HG02981 (cell line): ENCODE results near the gene KRT85.
"Not testable (repeated sequence)": the region's sequence is repeated elsewhere in the genome, so short reads cannot be mapped to it uniquely, and the experiment has no call there.

ENCODE experiments used
- ATAC-seq: cut with Tn5 transposase; IDR thresholded peaks from one replicate; pipeline ENCODE4 v1.9.1; 2021; ENCODE audit warnings: mild to moderate bottlenecking, moderate library complexity; ENCODE audit not compliant: unreplicated experiment

Gene KRT85

GRCh38 chr12:52366738-52367485 lies at the start of gene KRT85:
KRT85 (minus strand) TSS chr12:52367481; CDS start chr12:52367405, 76 bp downstream.
- no peak for ATAC-seq

GRCh38 chr12:52416795-52417194 lies 49.5 kb upstream of the KRT85 start:
- no peak for ATAC-seq

- ATAC-seq, result no peak
These were observed 48.8 kb upstream of the KRT85 start for GRCh38 chr12:52415870-52416750.

- ATAC-seq, result no peak
These were observed 47.7 kb upstream of the KRT85 start for GRCh38 chr12:52414936-52415335.

- no peak for ATAC-seq
These were observed 46.6 kb upstream of the KRT85 start for GRCh38 chr12:52413782-52414345.

- no peak for ATAC-seq
These were observed 45.9 kb upstream of the KRT85 start for GRCh38 chr12:52413202-52413601.

DNA sequence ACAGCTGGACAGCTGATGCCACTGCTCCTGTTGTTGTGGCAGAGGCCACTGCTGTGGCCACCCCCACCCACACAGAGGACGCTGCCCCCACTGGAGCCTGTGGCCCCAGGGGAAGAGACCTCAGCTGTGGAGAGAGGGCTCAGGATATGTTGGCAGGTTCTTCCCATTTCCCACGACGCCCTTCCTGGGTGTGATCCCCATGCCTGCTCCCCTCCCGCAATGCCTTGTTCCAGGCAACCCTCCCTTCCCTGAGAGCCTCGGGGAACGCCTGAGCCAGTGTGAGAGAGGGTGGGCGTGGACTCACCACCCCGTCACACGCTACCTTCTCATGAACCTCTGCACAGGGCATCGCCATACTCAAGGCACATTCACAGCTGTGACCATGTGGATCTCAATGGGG lies 44.5 kb upstream of the KRT85 start:
- no peak for ATAC-seq

DNA sequence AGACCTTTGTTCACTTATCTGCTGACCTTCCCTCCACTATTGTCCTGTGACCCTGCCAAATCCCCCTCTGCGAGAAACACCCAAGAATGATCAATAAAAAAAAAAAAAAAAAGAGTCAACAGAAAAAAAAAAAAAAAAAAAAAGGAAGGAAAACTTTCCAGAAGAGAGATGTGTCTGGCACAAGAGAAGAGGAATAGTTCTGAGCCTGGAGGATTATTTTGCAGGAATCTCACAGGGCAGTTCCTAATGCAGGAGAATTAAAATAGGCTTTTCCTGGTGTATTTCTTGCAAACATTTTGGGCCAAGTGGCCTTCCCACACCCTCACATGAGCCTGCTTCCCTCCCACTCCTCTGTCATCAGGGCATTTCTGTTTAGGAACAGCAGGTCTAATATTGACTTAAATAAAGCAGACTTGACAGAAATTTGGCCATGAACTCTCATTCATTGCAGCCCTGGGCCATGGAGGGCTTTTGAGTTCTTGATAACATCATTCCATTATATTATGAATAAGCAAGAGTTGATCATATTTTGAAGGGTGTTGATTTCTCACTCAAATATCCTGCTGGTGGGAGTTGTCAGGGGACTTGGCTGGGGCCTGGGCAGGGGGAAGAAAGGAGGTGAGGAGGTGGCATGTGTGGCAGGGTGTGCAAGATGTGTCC lies 43.4 kb upstream of the KRT85 start:
- not testable (repeated sequence) for ATAC-seq

DNA sequence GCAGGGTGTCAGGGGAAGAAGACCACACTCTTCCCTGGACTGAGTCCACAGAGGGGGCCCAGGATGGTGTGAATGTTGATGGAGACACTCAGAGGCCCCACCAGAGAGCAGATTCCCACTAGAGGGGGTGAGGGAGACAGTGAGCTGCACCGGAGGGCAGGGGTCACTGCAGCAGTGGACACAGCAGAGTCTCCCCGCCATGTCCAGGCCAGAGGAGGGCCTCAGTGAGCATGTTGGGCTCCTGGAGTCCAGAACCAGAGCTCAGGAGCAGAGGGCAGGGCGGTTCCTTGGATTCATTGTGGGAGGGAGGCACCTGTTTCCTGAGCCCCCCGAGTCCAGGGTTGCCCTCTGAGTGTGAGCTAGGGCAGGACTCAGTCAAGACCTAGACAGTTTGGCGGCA lies 40.6 kb upstream of the KRT85 start:
- ATAC-seq, result no peak

- no peak for ATAC-seq
These were observed 38.7 kb upstream of the KRT85 start, which contains the start of gene KRT82 for GRCh38 chr12:52405922-52406385. KRT82 (minus strand) TSS chr12:52406335; CDS start chr12:52406277, 58 bp downstream.

- ATAC-seq, result no peak
These were observed 37.7 kb upstream of the KRT85 start for GRCh38 chr12:52404951-52405350.

DNA sequence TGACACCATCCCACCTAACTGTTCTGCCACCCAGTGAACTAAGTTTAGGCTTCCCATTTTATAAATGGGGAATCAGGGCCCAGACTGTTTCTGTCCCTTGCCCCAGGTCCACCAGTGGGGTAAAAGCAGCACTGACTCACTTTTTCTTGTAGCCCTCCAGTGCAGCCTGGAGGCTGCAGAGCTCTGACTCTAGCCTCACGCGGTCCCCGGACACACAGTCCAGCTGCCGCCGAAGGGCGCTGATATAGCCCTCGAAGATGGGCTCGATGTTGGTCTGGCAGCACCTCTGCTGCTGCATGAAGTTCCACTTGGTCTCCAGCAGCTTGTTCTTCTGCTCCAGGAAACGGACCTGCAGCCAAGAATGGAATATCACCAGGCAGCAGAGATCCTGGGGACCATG lies 36.3 kb upstream of the KRT85 start:
- no peak for ATAC-seq

DNA sequence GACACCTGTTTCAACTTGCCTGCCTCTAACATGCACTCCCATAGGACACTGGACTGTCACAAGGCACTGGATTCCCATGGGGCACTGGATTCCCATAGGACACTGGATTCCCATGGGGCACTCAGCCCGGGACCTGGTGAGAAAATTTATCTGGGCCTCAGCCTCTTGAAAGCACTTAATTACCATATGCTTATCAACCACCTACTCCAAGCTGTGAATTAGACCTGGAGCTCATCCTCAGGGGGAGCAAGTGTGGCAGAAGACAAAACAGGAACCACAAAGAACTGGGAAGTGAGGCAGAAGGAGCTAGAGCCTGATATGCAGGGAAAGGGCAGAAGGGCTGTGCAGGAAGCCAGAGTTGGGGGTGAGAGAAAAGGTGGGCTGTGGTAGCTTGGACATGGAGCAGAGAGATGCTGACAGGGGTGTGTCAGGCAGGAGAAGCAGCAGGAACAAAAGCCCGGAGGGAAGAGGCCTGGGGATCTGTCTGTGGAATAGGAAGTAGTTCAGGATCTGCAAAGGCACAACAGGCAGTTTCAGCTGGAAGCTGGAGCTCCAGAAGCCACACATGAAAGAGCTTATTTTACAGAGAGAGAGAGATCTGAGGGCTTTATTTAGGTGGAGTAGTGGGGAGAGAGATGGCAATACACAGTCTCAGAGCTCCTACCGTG lies 35.7 kb upstream of the KRT85 start:
- ATAC-seq, result no peak

GRCh38 chr12:52402377-52402776 lies 35.1 kb upstream of the KRT85 start:
- ATAC-seq, result no peak

DNA sequence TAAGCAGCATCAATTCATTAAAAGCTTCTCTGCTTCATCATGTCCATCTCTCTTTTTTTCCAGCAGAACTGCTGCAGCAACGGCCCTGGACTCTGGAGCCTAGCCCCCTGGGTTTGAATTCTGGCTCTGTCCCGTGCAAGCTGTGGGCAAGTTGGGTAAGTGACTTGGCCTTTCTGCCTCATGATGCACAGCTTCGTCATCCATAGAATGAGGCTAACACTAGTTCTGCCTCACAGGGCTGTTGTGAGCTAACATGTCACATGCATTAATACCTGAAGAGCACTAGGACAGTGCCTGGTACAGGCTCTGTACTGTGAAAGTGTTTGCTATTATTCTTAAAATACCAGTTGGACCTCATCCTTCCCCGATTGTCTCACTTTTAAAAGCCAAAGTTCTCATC lies 34.6 kb upstream of the KRT85 start:
- no peak for ATAC-seq

GRCh38 chr12:52401526-52401925 lies 34.2 kb upstream of the KRT85 start:
- ATAC-seq, result no peak

DNA sequence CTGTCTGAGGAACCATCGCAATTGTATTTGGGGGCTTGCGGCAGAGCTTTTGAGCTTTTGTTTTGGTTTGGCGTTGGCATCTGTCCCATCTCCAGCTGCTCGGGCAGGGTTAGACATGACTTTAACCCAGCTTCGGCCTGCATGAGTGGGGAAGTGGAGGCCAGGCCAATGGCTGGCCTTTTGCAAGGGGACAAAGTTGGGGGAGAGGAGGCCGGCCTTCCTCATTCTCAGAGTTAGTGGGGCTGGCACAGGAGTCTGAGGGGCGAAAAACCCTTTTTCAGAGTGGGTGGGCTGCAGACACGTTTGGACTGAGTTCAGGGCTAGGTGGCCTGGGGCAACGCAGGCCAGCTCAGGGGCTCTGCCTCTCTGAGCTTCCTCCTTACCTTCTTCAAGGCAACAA lies 33.6 kb upstream of the KRT85 start:
- ATAC-seq, result no peak

- ATAC-seq, result no peak
These were observed 32.5 kb upstream of the KRT85 start for GRCh38 chr12:52399756-52400155.

GRCh38 chr12:52398176-52398575 lies 30.9 kb upstream of the KRT85 start:
- no peak for ATAC-seq

DNA sequence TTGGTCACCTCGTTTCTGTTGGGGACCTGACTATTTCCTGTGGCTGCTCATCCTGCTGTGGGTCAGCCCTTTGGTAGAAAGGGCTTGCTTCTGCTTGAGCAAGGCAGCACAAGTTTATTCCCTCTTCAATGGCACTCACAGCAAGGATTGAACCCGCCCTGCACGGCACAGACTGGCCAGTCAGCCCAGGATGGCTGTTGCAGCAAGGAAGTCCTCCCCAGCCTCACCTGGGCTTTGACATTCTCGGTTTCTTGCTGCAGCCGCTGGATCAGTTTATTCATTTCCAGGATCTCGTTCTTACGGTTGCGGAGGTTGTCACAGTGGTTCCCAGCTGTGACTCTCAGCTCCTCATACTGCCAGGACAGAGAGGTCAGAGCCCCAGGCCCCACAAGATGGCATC lies 29.4 kb upstream of the KRT85 start:
- no peak for ATAC-seq
